GM03348 (cell line): ENCODE results near the gene MYO1F.
"Not testable (repeated sequence)": the region's sequence is repeated elsewhere in the genome, so short reads cannot be mapped to it uniquely, and the experiment has no call there.

ENCODE experiments used
- DNase-seq: peaks from one replicate; pipeline ENCODE4 v3.0.0; 2012; ENCODE audit warnings: low spot score

MYO1F gene

GRCh38 chr19:8515317-8515716 lies 61.9 kb downstream of the MYO1F start:
- no peak for DNase-seq

- DNase-seq = not testable (repeated sequence)
These were observed 62.7 kb downstream of the MYO1F start for GRCh38 chr19:8514505-8515009.

DNA sequence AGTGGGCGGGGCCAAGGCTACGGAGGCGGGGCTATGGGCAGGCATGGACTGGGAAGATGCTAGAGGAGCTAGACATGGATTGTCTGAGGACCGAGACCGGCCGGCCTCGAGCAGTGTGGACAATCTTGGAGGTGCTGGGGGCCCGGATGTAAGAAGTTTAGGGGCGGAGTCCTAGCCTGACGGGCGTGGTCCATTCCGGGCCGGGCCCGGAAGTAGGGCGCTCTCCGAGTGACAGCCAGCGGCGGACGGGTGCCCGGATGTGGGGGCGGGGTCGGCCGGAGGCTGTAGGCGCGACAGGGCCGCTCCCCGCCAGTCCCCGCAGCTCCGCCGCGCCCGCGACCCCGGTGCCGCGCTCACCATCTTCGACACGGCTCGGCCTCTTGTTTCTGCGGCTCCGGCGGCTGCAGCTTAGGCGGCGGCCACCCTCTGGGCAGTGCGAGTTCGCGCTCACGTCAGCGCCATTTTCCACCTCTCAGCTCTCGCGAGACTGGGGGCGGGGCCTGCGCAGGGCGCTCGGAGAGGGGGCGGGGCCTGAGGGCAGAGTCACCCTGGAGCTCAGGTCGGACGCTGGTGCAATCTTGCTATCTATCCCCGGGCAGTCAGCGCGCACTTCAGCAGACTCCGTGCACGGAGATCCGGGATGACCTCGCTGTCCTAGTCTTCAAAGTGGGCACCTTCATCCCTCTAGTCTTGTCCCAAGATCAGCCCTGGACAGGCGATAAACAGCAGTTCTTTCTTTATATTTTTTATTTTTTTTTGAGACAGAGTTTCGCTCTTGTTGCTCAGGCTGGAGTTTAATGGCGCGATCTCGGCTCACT lies 63.3 kb downstream of the MYO1F start, which contains the start of gene ZNF414:
Gene ZNF414 (minus strand): TSS at position 481 of the 818 bp plus-strand sequence. CDS start 121 bp downstream, at position 360.
- DNase-seq = peak; percentile 98

GRCh38 chr19:8513036-8513686 lies 64.1 kb downstream of the MYO1F start:
- DNase-seq = no peak

DNA sequence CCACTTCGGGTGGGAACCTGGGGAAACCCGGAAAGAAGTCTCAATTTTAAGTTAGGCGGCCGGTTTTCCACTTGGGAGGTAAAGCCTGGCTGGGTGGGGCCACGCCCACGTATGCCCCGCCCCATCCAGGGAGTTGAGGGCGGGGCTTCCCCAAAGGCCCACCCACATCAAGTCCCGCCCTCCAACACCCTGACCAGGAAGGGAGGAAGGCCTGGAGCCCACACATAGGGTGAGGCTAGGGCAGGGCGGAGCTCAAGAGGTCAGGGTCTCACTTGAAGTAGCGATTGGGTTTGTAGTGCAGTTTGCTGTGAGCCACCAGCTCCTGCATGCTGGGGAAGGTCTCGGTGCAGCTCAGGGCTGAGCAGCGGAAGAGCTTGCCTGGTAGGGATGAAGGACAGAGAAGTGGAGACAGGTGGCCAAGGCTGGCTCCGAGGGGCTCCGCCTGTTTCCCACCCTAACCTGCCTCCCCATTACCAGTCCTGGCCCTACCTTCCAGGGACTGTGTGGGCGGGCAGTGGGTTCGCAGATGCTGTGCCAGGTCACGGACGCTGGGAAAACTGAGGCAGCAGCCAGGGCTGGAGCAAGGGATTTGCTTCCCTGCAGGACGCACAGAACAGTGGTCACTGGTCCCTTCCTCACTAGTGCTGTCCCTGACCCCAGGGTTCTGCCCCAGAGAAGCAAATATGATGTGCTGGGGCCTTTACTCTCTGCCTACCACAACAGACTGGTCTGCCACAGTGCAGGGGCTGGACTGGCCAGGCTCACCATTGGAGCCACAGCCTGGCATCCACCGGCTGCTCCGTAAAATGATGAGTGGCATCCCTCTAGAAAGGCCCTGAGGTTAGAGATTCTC lies 64.9 kb downstream of the MYO1F start:
- DNase-seq = peak; percentile 47

DNA sequence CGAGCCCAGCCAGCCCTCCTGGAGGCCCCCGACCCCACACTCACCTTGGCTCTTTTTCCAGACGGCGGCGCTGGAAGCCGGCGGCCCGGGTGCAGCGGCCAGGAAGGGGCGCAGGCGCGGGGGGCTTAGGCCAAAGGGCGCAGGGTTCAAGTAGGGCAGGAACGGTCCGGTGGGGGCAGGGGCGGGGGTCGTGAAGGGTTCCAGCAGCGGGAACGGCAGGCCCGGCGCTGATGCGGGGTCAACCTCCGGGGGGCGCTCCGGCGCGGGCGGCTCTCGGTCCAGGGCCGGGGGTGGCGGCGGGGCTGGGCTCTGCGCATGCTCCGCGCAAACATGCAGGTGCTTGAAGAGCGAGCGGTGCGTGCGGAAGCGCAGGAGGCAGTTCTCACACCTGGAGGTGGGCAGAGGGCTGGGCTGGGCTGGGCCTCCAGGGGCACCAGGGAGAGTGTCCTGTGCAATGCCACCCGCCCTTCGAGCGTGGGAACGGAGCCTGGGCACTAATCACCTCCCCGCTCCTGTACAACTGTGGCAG lies 65.6 kb downstream of the MYO1F start:
- DNase-seq = no peak

GRCh38 chr19:8510589-8511115 lies 66.6 kb downstream of the MYO1F start:
- DNase-seq = no peak

DNA sequence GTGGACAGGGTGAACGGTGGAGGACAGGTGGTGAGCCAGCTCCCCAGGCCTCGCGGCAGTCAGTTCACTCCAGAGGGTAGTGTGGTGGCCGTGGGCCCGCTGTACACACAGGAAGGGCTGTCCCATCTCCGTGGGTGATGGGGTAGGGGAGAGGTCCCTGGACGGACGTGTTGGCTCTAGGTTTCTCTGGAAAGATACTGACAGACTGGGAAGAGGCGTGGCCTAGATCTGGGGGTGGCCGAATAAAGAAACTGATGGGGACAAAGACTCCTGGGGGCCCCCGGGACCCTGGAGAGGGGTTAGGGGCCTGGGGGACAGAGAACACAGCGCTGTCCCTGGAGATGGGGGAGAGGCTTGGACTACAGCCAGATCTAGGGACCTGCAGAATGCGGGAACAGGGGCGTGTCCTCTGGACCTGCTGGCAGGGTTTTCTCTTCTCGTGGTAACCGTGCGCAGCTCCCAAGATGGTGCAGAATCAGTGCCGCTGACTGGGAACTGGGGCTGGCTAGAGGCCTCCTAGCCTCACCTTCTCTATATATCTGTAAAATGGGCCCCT lies 70.8 kb downstream of the MYO1F start:
- DNase-seq = no peak

- peak; percentile 94 for DNase-seq
These were observed 71.4 kb downstream of the MYO1F start for GRCh38 chr19:8505680-8506401.

DNA sequence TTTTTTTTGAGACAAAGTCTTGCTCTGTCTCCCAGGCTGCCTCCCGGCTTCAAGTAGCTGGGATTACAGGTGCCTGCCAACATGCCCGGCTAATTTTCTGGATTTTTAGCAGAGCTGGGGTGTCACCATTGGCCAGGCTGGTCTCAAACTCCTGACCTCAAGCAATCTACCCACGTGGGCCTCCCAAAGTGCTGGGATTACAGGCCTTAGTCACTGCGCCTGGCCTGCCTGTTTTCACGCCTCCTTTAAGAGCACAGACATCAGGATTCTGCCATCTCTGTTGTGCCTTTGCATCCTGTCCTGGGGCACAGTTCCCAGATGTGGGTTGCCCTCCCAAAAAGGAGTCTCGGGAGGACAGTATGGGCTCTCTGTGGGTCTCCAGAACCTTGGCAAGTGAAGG lies 72.3 kb downstream of the MYO1F start:
- no peak for DNase-seq

DNA sequence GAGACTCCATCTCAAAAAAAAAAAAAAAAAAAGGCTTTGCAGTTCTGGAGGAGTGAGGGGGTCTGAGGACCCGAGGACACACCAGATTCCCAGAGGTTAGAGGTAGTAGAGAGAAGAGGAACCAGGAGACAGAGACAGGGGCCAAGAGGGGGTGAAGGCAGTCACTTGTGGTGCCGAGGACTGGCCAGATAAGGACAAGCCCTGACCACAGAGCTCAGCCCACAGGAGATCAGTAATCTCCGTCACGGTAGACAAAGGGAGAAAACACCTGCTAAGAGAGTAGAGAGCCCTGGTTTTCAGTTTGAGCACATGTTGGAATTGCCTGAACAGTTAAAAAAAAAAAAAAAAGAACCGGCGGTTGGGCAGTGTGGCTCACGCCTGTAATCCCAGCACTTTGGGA lies 73.1 kb downstream of the MYO1F start:
- DNase-seq = no peak

- DNase-seq = no peak
These were observed 73.7 kb downstream of the MYO1F start for GRCh38 chr19:8503510-8503909.

- no peak for DNase-seq
These were observed 75.3 kb downstream of the MYO1F start for GRCh38 chr19:8501981-8502380.

DNA sequence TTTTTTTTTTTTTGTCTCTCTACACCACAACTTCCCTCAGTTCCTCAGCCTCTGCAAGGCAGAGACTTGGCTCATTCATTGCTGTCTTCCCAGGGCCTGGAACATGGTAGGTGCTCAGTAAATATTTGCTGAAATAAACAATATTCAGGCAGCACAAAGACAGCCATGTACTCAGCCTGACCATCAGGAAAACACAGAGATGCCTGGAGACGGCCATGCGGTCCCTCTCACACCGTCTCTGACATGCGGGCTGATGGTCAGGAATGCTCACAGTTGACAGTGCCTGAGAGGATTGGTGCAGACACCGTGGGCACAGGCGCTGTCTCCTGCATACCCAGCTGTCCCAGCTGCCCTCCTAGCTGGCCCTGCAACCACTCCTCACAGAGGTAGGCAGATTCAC lies 75.7 kb downstream of the MYO1F start:
- no peak for DNase-seq

DNA sequence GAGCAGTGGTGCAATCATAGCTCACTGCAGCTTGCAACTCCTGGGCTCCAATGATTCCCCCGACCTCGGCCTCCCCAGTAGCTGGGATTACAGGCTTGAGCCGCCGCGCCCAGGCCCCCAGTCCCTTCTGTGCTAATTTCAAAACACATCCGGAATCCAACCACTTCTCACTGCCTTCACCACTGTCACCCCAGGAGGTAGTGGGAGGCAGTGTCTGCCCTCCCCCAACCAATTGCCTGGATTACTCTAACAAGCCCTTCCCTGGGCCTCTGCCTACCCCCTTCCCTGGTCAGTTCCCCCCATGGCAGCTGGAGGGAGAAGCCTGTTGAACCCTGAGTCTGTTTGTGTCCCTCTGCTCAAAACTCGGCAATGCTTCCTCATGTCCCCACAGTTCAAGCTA lies 77.1 kb downstream of the MYO1F start:
- DNase-seq = no peak

GRCh38 chr19:8499048-8499833 lies 78.0 kb downstream of the MYO1F start:
- DNase-seq = no peak

- no peak for DNase-seq
These were observed 78.9 kb downstream of the MYO1F start for GRCh38 chr19:8498295-8498694.

DNA sequence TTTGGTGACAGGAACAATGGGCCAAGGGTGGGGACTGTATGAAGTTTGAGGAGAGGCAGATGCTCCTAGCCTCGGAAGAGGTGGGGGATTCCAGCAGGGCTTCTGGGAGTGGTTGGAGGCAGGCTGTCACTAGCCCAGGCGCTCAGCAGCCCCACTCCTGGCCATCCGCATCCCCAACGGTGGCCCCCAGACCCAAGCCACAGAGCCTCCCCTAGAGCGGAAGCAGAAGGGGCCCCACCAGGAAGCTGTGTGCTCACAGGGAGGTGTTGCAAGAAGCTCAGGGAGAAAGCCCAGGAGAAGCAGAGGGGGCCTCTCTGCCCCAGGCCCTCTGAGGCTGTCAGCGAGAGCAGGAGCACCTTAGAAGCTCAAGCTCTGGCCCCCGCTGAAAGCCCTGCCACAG lies 83.1 kb downstream of the MYO1F start:
- no peak for DNase-seq

GRCh38 chr19:8491574-8491973 lies 85.7 kb downstream of the MYO1F start:
- no peak for DNase-seq

DNA sequence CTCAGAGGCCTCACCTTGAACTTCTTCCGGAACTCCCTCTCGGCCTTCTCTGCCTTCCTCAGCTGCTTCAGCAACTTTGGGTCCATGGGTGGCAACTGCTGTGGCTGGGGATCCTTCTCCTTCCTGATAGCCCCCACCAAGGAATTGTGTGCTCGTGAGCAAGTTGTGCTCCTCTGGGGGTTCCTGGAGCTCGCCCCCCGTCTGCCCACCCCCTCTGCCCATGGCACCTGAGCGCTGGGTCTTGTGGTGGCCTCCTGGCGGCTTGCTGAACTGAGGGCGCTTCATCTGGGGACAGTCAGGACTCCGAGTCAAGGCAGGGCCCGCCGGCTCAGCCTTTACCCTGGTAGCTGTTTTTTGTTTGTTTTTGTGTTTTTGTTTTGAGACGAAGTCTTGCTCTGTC lies 86.4 kb downstream of the MYO1F start:
- no peak for DNase-seq
